HEK293 (cell line): Measurements from ENCODE around the gene TAF8.

Source experiments
- CTCF ChIA-PET: fragments of 350-600 bp; formaldehyde crosslinking; extraction: SDS; loops from one replicate; lab custom pipeline; 2021; ENCODE audit warnings: antibody characterized with exemption; lab: Yijun Ruan, JAX
- POLR2A ChIA-PET: fragments of 300-600 bp; formaldehyde crosslinking; extraction: SDS; loops from one replicate; lab custom pipeline; 2020; ENCODE audit warnings: antibody characterized with exemption, inconsistent platforms; lab: Yijun Ruan, JAX
- H3K27ac ChIP-seq: fragments of 200-500 bp; sonication (Bioruptor generic); 2 replicates; pipeline ENCODE4 v1.5.1; 2014; ENCODE audit warnings: low read depth, low read length, control low read depth, inconsistent platforms; ENCODE audit errors: extremely low read depth
- H3K36me3 ChIP-seq, 2 experiments: fragments of 200-500 bp in 1 of 2; sonication (Bioruptor generic) in 1 of 2; 1 replicate in 1 of 2; 2 replicates in 1 of 2; pipeline ENCODE4 v1.5.1; 2014 to 2017; ENCODE audit warnings: inconsistent platforms in 2 of 2, low read length in 2 of 2; ENCODE audit not compliant: control insufficient read depth in 2 of 2, insufficient read depth in 1 of 2
- H3K4me1 ChIP-seq: fragments of 200-500 bp; sonication (Bioruptor generic); 2 replicates; pipeline ENCODE4 v1.5.1; 2014; ENCODE audit warnings: mild to moderate bottlenecking, low read length, inconsistent platforms; ENCODE audit not compliant: control insufficient read depth, insufficient read depth
- H3K4me3 ChIP-seq: 2 replicates; pipeline ENCODE4 v1.5.1; 2011; ENCODE audit warnings: low read depth, mild to moderate bottlenecking, control low read depth, low read length, moderate library complexity
- H3K9me3 ChIP-seq: fragments of 200-500 bp; sonication (Bioruptor generic); 2 replicates; pipeline ENCODE4 v1.5.1; 2014; ENCODE audit warnings: low read depth, low read length, inconsistent platforms; ENCODE audit not compliant: control insufficient read depth, insufficient read depth
- EGR2 ChIP-seq: fragments of 450-650 bp; formaldehyde crosslinking; IDR thresholded peaks from 2 replicates; pipeline ENCODE4 v1.5.1; 2016; ENCODE audit warnings: low read depth, missing biosample characterization, missing genetic modification characterization
- GLI4 ChIP-seq: fragments of 450-650 bp; formaldehyde crosslinking; IDR thresholded peaks from 2 replicates; pipeline ENCODE4 v1.5.1; 2016; ENCODE audit warnings: missing biosample characterization, missing genetic modification characterization
- HOXA7 ChIP-seq: sonication (generic); formaldehyde crosslinking; IDR thresholded peaks from 2 replicates; pipeline ENCODE4 v1.8.1; 2022; ENCODE audit warnings: missing genetic modification reagents, borderline replicate concordance
- IKZF3 ChIP-seq: fragments of 450-650 bp; IDR thresholded peaks from 2 replicates; pipeline ENCODE4 v1.5.0; 2018; ENCODE audit warnings: missing biosample characterization, mild to moderate bottlenecking, missing genetic modification characterization, moderate library complexity
- KLF1 ChIP-seq: fragments of 450-650 bp; formaldehyde crosslinking; IDR thresholded peaks from 2 replicates; pipeline ENCODE4 v1.5.1; 2016; ENCODE audit warnings: missing biosample characterization, missing genetic modification characterization
- SCRT2 ChIP-seq: fragments of 450-650 bp; formaldehyde crosslinking; IDR thresholded peaks from 2 replicates; pipeline ENCODE4 v1.5.1; 2016; ENCODE audit warnings: missing biosample characterization, missing genetic modification characterization
- ZBTB20 ChIP-seq: fragments of 450-650 bp; formaldehyde crosslinking; IDR thresholded peaks from 2 replicates; pipeline ENCODE4 v1.5.1; 2016; ENCODE audit warnings: missing biosample characterization, missing genetic modification characterization
- ZFHX2 ChIP-seq: fragments of 450-650 bp; formaldehyde crosslinking; conservative IDR thresholded peaks from 2 replicates; pipeline ENCODE4 v1.5.1; 2016; ENCODE audit warnings: missing biosample characterization, missing genetic modification characterization
- ZNF133 ChIP-seq: fragments of 450-650 bp; formaldehyde crosslinking; IDR thresholded peaks from 2 replicates; pipeline ENCODE4 v1.5.1; 2016; ENCODE audit warnings: missing biosample characterization, missing genetic modification characterization
- ZNF155 ChIP-seq: fragments of 450-650 bp; formaldehyde crosslinking; IDR thresholded peaks from 2 replicates; pipeline ENCODE4 v1.5.1; 2016; ENCODE audit warnings: missing biosample characterization, missing genetic modification characterization
- ZNF239 ChIP-seq: fragments of 450-650 bp; formaldehyde crosslinking; IDR thresholded peaks from 2 replicates; pipeline ENCODE4 v1.5.1; 2016; ENCODE audit warnings: missing biosample characterization, missing genetic modification characterization
- ZNF366 ChIP-seq: fragments of 450-650 bp; formaldehyde crosslinking; conservative IDR thresholded peaks from 2 replicates; pipeline ENCODE4 v1.5.1; 2016; ENCODE audit warnings: missing biosample characterization, missing genetic modification characterization
- ZNF529 ChIP-seq: fragments of 450-650 bp; formaldehyde crosslinking; IDR thresholded peaks from 2 replicates; pipeline ENCODE4 v1.5.1; 2017; ENCODE audit warnings: missing genetic modification characterization, missing biosample characterization; ENCODE audit not compliant: insufficient replicate concordance
- ZNF623 ChIP-seq: fragments of 450-650 bp; formaldehyde crosslinking; IDR thresholded peaks from 2 replicates; pipeline ENCODE4 v1.5.1; 2016; ENCODE audit warnings: missing biosample characterization, missing genetic modification characterization
- ZNF747 ChIP-seq: fragments of 450-650 bp; formaldehyde crosslinking; IDR thresholded peaks from 2 replicates; pipeline ENCODE4 v1.5.1; 2016; ENCODE audit warnings: missing biosample characterization, missing genetic modification characterization
- ZNF843 ChIP-seq: fragments of 450-650 bp; formaldehyde crosslinking; IDR thresholded peaks from 2 replicates; pipeline ENCODE4 v1.5.1; 2016; ENCODE audit warnings: missing biosample characterization, missing genetic modification characterization
- TF ChIP-seq, protein P1 (sequence below): fragments of 450-650 bp; formaldehyde crosslinking; IDR thresholded peaks from 2 replicates; pipeline ENCODE4 v1.5.1; 2016; ENCODE audit warnings: missing biosample characterization, missing genetic modification characterization
- TF ChIP-seq, protein P2 (sequence below): fragments of 450-650 bp; IDR thresholded peaks from 2 replicates; pipeline ENCODE4 v1.5.1; 2018; ENCODE audit warnings: missing biosample characterization, missing genetic modification characterization
- TF ChIP-seq, protein P3 (sequence below): fragments of 450-650 bp; formaldehyde crosslinking; IDR thresholded peaks from 2 replicates; pipeline ENCODE4 v1.5.1; 2016; ENCODE audit warnings: missing biosample characterization, missing genetic modification characterization

Gene TAF8

DNA sequence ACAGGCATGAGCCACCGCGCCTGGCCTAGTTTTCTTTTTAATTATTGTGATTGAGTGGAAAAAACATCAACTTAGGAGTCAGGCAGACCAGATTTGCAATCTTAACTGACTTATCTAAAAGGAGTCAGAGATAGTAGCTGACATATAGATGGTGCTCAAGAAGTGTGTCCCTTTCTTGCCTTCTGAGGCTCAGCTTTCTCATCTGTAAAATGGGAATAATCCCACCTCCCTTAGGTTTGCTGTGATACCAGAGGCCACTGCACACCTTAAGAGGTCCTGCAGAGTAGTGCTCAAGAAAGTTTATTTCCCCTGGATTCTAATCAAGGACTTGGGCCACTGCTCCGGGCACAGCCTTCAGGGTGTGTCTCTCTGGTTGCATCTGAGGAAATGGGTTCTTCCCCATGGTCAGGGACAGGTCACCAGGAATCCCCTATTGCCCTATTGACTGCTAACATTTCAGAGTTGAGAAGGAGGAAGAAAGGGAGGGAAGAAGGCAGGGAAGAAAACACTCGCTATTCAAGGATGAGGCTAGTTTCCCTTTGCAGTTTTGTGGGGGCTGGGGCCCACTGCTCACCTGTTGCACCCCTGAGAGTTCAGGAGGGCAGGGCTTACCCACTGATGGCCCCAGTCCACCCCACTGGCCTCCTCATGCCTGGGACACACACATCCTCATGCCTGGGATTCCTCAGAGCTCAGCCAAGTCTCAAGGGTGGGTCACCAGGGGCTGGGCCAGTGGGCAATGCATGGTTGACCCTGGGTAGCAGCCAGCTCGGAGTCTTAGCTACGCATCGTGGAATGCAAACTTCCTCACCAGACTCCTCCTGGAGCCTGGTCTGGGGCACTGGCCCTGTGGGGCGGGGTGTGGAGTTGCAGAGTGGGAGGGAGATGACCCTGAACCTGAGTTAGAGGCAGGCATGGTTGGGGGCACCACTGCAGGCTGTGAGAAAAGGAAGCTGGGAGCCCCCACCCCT lies 70.9 kb downstream of the TAF8 start:
- H3K4me3 ChIP-seq = no peak overlapping the region
- CTCF ChIA-PET = interaction anchor here (0.8 kb wide), 2 partner anchors 46 to 144 kb away, joined by 3 to 4 read pairs; no protein-coding TSS in a partner anchor
- peaks cover 0 to 4% of the 10 kb centered on the region in 2 experiments; a peak in 1 of 3 replicates for H3K36me3 ChIP-seq
- H3K27ac ChIP-seq = no peak overlapping the region
- POLR2A ChIA-PET = interaction anchor here (0.6 to 0.8 kb wide), 3 partner anchors 16 to 688 kb away, joined by 3 to 6 read pairs (median 4); partner anchors contain the start of gene BICRAL
- TF ChIP-seq ZNF239 (tag by site-specific recombination) (no peak), ZNF529 (no peak), SCRT2 (tag by site-specific recombination) (peak; percentile 84), ZNF843 (tag by site-specific recombination) (no peak), ZNF747 (tag by site-specific recombination) (no peak), IKZF3 (tag by site-specific recombination) (no peak), ZBTB20 (tag by site-specific recombination) (no peak)
- TF ChIP-seq, protein P1, sequence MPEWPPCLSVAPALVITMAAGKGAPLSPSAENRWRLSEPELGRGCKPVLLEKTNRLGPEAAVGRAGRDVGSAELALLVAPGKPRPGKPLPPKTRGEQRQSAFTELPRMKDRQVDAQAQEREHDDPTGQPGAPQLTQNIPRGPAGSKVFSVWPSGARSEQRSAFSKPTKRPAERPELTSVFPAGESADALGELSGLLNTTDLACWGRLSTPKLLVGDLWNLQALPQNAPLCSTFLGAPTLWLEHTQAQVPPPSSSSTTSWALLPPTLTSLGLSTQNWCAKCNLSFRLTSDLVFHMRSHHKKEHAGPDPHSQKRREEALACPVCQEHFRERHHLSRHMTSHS (tag by site-specific recombination) = no peak
- no peaks in the 10 kb centered on the region for H3K4me1 ChIP-seq
- H3K9me3 ChIP-seq = no peaks in the 10 kb centered on the region

DNA sequence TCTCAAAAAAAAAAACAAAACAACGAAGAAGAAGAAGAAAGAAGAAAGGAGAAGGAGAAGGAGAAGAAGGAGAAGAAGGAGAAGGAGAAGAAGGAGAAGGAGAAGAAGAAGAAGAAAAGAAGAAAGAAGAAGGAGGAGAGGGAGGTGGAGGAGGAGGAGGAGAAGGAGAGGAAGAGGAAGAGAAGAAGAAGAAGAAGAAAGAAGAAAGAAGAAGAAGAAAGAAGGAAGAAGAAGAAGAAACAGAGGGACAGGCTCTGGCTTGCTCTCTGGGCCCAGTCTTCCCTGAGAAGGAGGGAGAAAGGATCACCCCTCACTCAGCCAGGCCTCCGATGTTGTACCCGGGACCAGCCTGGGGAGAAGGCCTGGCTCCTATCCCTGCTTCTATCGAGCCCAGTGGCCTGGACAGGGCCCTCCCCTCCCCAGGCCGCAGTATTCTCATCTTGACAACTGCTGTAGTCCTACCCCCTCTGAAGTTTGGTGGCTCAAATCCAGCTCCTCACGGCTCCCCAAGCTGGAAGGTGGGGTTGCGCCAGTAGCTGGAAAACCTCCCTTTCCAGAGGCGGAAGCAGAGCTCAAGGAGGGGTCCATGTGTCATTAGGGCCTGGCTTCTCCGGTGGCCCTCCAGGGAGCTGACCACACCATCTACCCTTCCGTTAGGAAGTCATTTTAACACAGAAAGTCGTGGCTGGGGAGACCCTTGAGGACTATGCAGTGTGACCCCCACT lies 73.2 kb downstream of the TAF8 start:
- Histone ChIP-seq H3K27ac (no peak overlapping the region), H3K4me3 (no peak overlapping the region), H3K9me3 (no peaks in the 10 kb centered on the region), H3K36me3 (peaks cover 0 to 8% of the 10 kb centered on the region in 2 experiments; a peak in 2 of 3 replicates), H3K4me1 (no peaks in the 10 kb centered on the region)
- CTCF ChIA-PET = interaction anchor here (0.7 to 1.1 kb wide), 2 partner anchors 19 to 91 kb away, joined by 3 to 4 read pairs; partner anchors contain the start of gene C6orf132
- TF ChIP-seq, protein P2, sequence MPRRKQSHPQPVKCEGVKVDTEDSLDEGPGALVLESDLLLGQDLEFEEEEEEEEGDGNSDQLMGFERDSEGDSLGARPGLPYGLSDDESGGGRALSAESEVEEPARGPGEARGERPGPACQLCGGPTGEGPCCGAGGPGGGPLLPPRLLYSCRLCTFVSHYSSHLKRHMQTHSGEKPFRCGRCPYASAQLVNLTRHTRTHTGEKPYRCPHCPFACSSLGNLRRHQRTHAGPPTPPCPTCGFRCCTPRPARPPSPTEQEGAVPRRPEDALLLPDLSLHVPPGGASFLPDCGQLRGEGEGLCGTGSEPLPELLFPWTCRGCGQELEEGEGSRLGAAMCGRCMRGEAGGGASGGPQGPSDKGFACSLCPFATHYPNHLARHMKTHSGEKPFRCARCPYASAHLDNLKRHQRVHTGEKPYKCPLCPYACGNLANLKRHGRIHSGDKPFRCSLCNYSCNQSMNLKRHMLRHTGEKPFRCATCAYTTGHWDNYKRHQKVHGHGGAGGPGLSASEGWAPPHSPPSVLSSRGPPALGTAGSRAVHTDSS (tag by site-specific recombination) = peak; percentile 48; the same call in 1 of the 2 replicates
- TF ChIP-seq ZNF155 (tag by site-specific recombination) (no peak), ZNF366 (tag by site-specific recombination) (peak; percentile 57; the same call in 1 of the 2 replicates)
- POLR2A ChIA-PET = interaction anchor here (0.9 to 1.0 kb wide), 2 partner anchors 10 to 73 kb away, joined by 3 read pairs; no protein-coding TSS in a partner anchor

DNA sequence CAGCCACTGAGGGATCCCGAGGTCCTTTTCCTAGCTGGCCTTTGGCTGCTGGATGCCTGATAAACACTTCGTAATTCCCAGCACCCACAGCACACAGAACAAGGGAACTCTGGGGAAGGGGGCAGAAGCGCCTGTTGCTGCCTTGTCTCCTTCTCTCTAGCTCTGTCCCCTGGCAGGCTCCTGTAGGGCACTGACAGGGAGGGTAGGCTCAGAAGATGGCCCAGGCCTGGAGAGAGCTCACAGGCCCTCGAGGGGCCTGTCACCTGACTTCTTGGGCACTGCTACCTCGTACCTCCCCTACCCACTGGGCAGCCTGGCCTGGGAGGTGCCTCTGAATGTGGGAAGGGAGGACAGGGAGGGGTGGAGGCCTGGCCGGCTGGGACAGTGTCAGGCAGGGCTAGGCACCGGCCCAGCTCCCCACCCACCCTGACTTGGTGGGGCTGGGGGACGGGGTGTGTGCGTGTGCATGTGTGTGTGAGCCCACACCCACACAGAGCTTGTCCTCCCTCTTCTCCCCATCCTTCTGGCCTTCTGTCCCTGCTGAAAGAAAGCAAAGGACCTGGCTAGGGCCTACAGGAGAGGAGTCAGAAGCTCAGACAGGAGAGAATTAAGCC lies 74.0 kb downstream of the TAF8 start:
- peaks cover 0 to 8% of the 10 kb centered on the region in 2 experiments; a peak in 2 of 3 replicates for H3K36me3 ChIP-seq
- CTCF ChIA-PET = interaction anchor here (0.7 to 1.1 kb wide), 2 partner anchors 18 to 90 kb away, joined by 3 to 4 read pairs; partner anchors contain the start of gene C6orf132
- H3K4me3 ChIP-seq = no peak overlapping the region
- TF ChIP-seq, protein P3, sequence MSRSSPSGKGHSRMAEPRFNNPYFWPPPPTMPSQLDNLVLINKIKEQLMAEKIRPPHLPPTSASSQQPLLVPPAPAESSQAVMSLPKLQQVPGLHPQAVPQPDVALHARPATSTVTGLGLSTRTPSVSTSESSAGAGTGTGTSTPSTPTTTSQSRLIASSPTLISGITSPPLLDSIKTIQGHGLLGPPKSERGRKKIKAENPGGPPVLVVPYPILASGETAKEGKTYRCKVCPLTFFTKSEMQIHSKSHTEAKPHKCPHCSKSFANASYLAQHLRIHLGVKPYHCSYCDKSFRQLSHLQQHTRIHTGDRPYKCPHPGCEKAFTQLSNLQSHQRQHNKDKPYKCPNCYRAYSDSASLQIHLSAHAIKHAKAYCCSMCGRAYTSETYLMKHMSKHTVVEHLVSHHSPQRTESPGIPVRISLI (tag by site-specific recombination) = no peak
- no peak for TF ChIP-seq GLI4 (tag by site-specific recombination)
- TF ChIP-seq ZFHX2 (tag by site-specific recombination) = peak; percentile 72
- TF ChIP-seq ZNF133 (tag by site-specific recombination) = no peak
- no peak for TF ChIP-seq HOXA7
- peak; percentile 83 for TF ChIP-seq KLF1 (tag by site-specific recombination)
- TF ChIP-seq SCRT2 (tag by site-specific recombination) = peak; percentile 54
- peak; percentile 38; the same call in 1 of the 2 replicates for TF ChIP-seq EGR2
- TF ChIP-seq ZNF623 (tag by site-specific recombination) = no peak
- TF ChIP-seq, all 188 proteins: peak for 4
- no peaks in the 10 kb centered on the region for H3K9me3 ChIP-seq
- POLR2A ChIA-PET = interaction anchor here (0.9 to 1.0 kb wide), 2 partner anchors 9 to 73 kb away, joined by 3 read pairs; no protein-coding TSS in a partner anchor
- no peaks in the 10 kb centered on the region for H3K4me1 ChIP-seq
- H3K27ac ChIP-seq = no peak overlapping the region
